Erythroblast (primary cell): ENCODE measurements around the gene MGAT5.

Source experiments
- GATA1 ChIP-seq: IDR thresholded peaks from 2 replicates; pipeline ENCODE4 v1.6.1; 2011; ENCODE audit warnings: low read depth, mild to moderate bottlenecking, control low read depth, low read length, moderate library complexity
- POLR2A ChIP-seq: IDR thresholded peaks from 2 replicates; pipeline ENCODE4 v1.6.1; 2011; ENCODE audit warnings: mild to moderate bottlenecking, low read length

- TF ChIP-seq POLR2A (no peak), GATA1 (no peak)
Measured at GRCh38 chr2:134466141-134466540, 212.3 kb downstream of the MGAT5 start.
